K562 (cell line): ENCODE results near the gene KCP. TPM values are rescaled to one million over a fixed set of nuclear protein-coding genes. Genes with fewer than 3 reads are reported as not detected.

Source experiments
- BCOR ChIP-seq: fragments of 450-650 bp; IDR thresholded peaks from 2 replicates; pipeline ENCODE4 v1.6.1; 2016
- CBX3 ChIP-seq, 2 experiments: IDR thresholded peaks; 1 replicate in 1 of 2; 2 replicates in 1 of 2; pipeline ENCODE4 v1.6.1; 2012; ENCODE audit warnings: inconsistent platforms in 2 of 2, low read length in 2 of 2, borderline replicate concordance in 1 of 2, control low read depth in 1 of 2
- FOXP1 ChIP-seq: sonication (generic); formaldehyde crosslinking; IDR thresholded peaks from 2 replicates; pipeline ENCODE4 v1.8.0; 2022; ENCODE audit warnings: mild to moderate bottlenecking, missing genetic modification reagents
- HNRNPL ChIP-seq: fragments of 200-400 bp; formaldehyde crosslinking; IDR thresholded peaks from 2 replicates; pipeline ENCODE4 v1.6.1; 2017; ENCODE audit warnings: low read depth, mild to moderate bottlenecking, low read length
- KDM1A ChIP-seq, 2 experiments: fragments of 450-650 bp; IDR thresholded peaks; 2 replicates each; pipeline ENCODE4 v1.6.1; 2016; ENCODE audit warnings: mild to moderate bottlenecking in 2 of 2
- KLF1 ChIP-seq: fragments of 450-650 bp; IDR thresholded peaks from 2 replicates; pipeline ENCODE4 v1.6.1; 2016; ENCODE audit warnings: missing genetic modification characterization, missing compliant biosample characterization
- MIER1 ChIP-seq: fragments of 450-650 bp; IDR thresholded peaks from 2 replicates; pipeline ENCODE4 v1.6.1; 2016; ENCODE audit warnings: antibody characterized with exemption, mild to moderate bottlenecking, low read depth
- PHF20 ChIP-seq: fragments of 450-650 bp; IDR thresholded peaks from 2 replicates; pipeline ENCODE4 v1.6.1; 2018; ENCODE audit not compliant: partially characterized antibody
- SRSF7 ChIP-seq: fragments of 200-400 bp; formaldehyde crosslinking; optimal IDR thresholded peaks from 2 replicates; pipeline ENCODE3; 2017; ENCODE audit warnings: mild to moderate bottlenecking, low read depth, low read length
- STAG1 ChIP-seq: sonication (generic); formaldehyde crosslinking; IDR thresholded peaks from 2 replicates; pipeline ENCODE4 v1.5.0; 2020; ENCODE audit warnings: missing genetic modification reagents, borderline replicate concordance
- ZNF165 ChIP-seq: fragments of 250-450 bp; sonication (Bioruptor Pico); IDR thresholded peaks from 2 replicates; pipeline ENCODE4 v1.4.0; 2020; ENCODE audit warnings: borderline replicate concordance
- ZNF23 ChIP-seq: fragments of 250-450 bp; sonication (Bioruptor Pico); IDR thresholded peaks from 2 replicates; pipeline ENCODE4 v1.4.0; 2020; ENCODE audit warnings: mild to moderate bottlenecking
- ZNF445 ChIP-seq: fragments of 250-450 bp; sonication (Bioruptor Pico); IDR thresholded peaks from 2 replicates; pipeline ENCODE4 v1.4.0; 2020; ENCODE audit warnings: low read depth, mild to moderate bottlenecking, moderate library complexity
- ZNF76 ChIP-seq: fragments of 250-450 bp; sonication (Bioruptor Pico); IDR thresholded peaks from 2 replicates; pipeline ENCODE4 v1.4.0; 2020; ENCODE audit warnings: mild to moderate bottlenecking, moderate library complexity, borderline replicate concordance
- polyA plus RNA-seq, 8 experiments: library from polyadenylated mRNA; depleted of rRNA in 4 of 8; stranded (reverse) in 5 of 8; unstranded in 3 of 8; fragments of >200 nt; fragmentation: Nextera tagmentation in 2 of 8; fragmentation: Illumina TruSeq in 1 of 8; extraction: Ambion mirVana in 2 of 8; extraction: Trizol in 1 of 8; gene quantifications; 2 replicates each; pipeline versions ENCODE4 v1.2.1 to v1.2.3, GENCODE V29; 2011 to 2014; ENCODE audit warnings: inconsistent platforms in 1 of 8, missing spikeins in 1 of 8
- total RNA-seq, 7 experiments: library from RNA; depleted of rRNA in 6 of 7; stranded (reverse); fragments of >200 nt in 6 of 7; fragmentation: Illumina TruSeq in 2 of 7; extraction: Trizol in 2 of 7; gene quantifications; 2 replicates each; pipeline versions ENCODE4 v1.2.1 to v1.2.3, GENCODE V29; 2011 to 2021; ENCODE audit warnings: low replicate concordance in 1 of 7
- TF ChIP-seq, protein P1 (sequence below): fragments of 250-450 bp; sonication (Bioruptor Pico); IDR thresholded peaks from 2 replicates; pipeline ENCODE4 v1.5.0; 2021
- TF ChIP-seq, protein P2 (sequence below): fragments of 450-650 bp; IDR thresholded peaks from 2 replicates; pipeline ENCODE4 v1.6.1; 2017; ENCODE audit warnings: antibody characterized with exemption, mild to moderate bottlenecking
- TF ChIP-seq, protein P3 (sequence below): fragments of 250-450 bp; sonication (Bioruptor Pico); IDR thresholded peaks from 2 replicates; pipeline ENCODE4 v1.5.0; 2022; ENCODE audit warnings: mild to moderate bottlenecking
- TF ChIP-seq, protein P4 (sequence below): fragments of 450-650 bp; IDR thresholded peaks from one replicate; pipeline ENCODE4 v1.6.1; 2018; ENCODE audit warnings: mild to moderate bottlenecking, moderate library complexity; ENCODE audit not compliant: partially characterized antibody
- TF ChIP-seq, protein P5 (sequence below): fragments of 450-650 bp; formaldehyde crosslinking; IDR thresholded peaks from 2 replicates; pipeline ENCODE4 v1.4.0; 2020; ENCODE audit warnings: mild to moderate bottlenecking, moderate library complexity

KCP gene
- total and polyA plus RNA-seq, 9 of the 15 experiments (the other 6 are each of a cell fraction or from before 2014, with no cell fraction given) = 0.06 to 0.17 (median 0.12) TPM; not detected in 3

DNA sequence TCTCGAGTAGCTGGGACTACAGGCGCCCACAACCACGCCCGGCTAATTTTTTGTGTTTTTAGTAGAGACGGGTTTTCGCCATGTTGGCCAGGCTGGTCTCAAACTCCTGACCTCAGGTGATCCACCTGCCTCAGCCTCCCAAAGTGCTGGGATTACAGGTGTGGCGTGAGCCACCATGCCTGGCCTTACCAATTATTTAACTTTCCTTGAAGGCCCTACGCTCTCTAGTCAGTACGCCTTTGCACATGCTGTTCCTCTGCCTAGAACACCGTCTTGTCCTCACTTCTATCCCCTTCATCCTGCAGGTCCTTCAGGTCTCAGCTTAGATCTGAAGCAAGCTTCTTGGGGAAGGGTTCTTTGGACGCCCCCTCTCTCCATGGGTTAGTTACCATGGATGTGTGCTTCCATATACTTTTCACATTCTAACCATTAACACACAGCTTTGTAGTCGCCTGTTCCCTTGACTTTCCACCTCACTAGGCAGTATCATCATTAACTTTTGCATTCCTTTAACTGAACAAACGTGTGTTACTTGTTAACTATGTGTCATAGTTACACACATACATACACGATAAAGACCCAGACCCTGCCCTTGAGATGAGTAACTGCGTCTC, 48.4 kb downstream of the KCP start (continued):
- TF ChIP-seq, protein P1, sequence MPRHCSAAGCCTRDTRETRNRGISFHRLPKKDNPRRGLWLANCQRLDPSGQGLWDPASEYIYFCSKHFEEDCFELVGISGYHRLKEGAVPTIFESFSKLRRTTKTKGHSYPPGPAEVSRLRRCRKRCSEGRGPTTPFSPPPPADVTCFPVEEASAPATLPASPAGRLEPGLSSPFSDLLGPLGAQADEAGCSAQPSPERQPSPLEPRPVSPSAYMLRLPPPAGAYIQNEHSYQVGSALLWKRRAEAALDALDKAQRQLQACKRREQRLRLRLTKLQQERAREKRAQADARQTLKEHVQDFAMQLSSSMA = no peak
- TF ChIP-seq, protein P2, sequence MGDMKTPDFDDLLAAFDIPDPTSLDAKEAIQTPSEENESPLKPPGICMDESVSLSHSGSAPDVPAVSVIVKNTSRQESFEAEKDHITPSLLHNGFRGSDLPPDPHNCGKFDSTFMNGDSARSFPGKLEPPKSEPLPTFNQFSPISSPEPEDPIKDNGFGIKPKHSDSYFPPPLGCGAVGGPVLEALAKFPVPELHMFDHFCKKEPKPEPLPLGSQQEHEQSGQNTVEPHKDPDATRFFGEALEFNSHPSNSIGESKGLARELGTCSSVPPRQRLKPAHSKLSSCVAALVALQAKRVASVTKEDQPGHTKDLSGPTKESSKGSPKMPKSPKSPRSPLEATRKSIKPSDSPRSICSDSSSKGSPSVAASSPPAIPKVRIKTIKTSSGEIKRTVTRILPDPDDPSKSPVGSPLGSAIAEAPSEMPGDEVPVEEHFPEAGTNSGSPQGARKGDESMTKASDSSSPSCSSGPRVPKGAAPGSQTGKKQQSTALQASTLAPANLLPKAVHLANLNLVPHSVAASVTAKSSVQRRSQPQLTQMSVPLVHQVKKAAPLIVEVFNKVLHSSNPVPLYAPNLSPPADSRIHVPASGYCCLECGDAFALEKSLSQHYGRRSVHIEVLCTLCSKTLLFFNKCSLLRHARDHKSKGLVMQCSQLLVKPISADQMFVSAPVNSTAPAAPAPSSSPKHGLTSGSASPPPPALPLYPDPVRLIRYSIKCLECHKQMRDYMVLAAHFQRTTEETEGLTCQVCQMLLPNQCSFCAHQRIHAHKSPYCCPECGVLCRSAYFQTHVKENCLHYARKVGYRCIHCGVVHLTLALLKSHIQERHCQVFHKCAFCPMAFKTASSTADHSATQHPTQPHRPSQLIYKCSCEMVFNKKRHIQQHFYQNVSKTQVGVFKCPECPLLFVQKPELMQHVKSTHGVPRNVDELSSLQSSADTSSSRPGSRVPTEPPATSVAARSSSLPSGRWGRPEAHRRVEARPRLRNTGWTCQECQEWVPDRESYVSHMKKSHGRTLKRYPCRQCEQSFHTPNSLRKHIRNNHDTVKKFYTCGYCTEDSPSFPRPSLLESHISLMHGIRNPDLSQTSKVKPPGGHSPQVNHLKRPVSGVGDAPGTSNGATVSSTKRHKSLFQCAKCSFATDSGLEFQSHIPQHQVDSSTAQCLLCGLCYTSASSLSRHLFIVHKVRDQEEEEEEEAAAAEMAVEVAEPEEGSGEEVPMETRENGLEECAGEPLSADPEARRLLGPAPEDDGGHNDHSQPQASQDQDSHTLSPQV = peak; percentile 70
- TF ChIP-seq KDM1A (IDR thresholded peaks at IDR 0.05) (no peak), ZNF23 (CRISPR knock-in tag) (peak; percentile 64; the same call in 1 of the 2 replicates), STAG1 (CRISPR knock-in tag) (no peak), ZNF165 (CRISPR knock-in tag) (0 out of 2 replicates have a peak, but pooled peaks have one; percentile 9), BCOR (no peak), ZNF445 (no peak), KLF1 (tag) (no peak), FOXP1 (CRISPR knock-in tag) (no peak), SRSF7 (no peak), ZNF76 (CRISPR knock-in tag) (no peak), HNRNPL (no peak), CBX3 (IDR thresholded peaks at IDR 0.05; ENCODE audit: borderline replicate concordance in 1 of 2, low read length in 2 of 2) (no peak), PHF20 (no peak), MIER1 (peak; percentile 37; the same call in 1 of the 2 replicates)
- TF ChIP-seq, protein P3, sequence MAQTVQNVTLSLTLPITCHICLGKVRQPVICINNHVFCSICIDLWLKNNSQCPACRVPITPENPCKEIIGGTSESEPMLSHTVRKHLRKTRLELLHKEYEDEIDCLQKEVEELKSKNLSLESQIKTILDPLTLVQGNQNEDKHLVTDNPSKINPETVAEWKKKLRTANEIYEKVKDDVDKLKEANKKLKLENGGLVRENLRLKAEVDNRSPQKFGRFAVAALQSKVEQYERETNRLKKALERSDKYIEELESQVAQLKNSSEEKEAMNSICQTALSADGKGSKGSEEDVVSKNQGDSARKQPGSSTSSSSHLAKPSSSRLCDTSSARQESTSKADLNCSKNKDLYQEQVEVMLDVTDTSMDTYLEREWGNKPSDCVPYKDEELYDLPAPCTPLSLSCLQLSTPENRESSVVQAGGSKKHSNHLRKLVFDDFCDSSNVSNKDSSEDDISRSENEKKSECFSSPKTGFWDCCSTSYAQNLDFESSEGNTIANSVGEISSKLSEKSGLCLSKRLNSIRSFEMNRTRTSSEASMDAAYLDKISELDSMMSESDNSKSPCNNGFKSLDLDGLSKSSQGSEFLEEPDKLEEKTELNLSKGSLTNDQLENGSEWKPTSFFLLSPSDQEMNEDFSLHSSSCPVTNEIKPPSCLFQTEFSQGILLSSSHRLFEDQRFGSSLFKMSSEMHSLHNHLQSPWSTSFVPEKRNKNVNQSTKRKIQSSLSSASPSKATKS (CRISPR knock-in tag) = 0 out of 2 replicates have a peak, but pooled peaks have one; percentile 14
- TF ChIP-seq, protein P4, sequence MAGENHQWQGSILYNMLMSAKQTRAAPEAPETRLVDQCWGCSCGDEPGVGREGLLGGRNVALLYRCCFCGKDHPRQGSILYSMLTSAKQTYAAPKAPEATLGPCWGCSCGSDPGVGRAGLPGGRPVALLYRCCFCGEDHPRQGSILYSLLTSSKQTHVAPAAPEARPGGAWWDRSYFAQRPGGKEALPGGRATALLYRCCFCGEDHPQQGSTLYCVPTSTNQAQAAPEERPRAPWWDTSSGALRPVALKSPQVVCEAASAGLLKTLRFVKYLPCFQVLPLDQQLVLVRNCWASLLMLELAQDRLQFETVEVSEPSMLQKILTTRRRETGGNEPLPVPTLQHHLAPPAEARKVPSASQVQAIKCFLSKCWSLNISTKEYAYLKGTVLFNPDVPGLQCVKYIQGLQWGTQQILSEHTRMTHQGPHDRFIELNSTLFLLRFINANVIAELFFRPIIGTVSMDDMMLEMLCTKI = no peak
- TF ChIP-seq, protein P5, sequence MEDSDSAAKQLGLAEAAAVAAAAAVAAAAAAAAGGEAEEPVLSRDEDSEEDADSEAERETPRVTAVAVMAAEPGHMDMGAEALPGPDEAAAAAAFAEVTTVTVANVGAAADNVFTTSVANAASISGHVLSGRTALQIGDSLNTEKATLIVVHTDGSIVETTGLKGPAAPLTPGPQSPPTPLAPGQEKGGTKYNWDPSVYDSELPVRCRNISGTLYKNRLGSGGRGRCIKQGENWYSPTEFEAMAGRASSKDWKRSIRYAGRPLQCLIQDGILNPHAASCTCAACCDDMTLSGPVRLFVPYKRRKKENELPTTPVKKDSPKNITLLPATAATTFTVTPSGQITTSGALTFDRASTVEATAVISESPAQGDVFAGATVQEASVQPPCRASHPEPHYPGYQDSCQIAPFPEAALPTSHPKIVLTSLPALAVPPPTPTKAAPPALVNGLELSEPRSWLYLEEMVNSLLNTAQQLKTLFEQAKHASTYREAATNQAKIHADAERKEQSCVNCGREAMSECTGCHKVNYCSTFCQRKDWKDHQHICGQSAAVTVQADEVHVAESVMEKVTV (CRISPR knock-in tag) = peak; percentile 59
